GM18867 (cell line): ENCODE results near the gene DUSP15.
A peak's percentile ranks its signal among the peaks of the same experiment; 100 is the strongest.
"Not testable (repeated sequence)": the region's sequence is repeated elsewhere in the genome, so short reads cannot be mapped to it uniquely, and the experiment has no call there.

Experiments
- ATAC-seq: cut with Tn5 transposase; IDR thresholded peaks from one replicate; pipeline ENCODE4 v1.9.1; 2021; ENCODE audit warnings: mild to moderate bottlenecking, moderate library complexity; ENCODE audit not compliant: unreplicated experiment

Gene DUSP15

GRCh38 chr20:31840906-31841816 lies 29.2 kb downstream of the DUSP15 start:
- no peak for ATAC-seq

GRCh38 chr20:31839782-31840487 lies 30.4 kb downstream of the DUSP15 start:
- ATAC-seq: no peak

GRCh38 chr20:31838646-31839292 lies 31.6 kb downstream of the DUSP15 start:
- no peak for ATAC-seq

GRCh38 chr20:31837896-31838397 lies 32.4 kb downstream of the DUSP15 start:
- ATAC-seq: no peak

- ATAC-seq: no peak
Measured at GRCh38 chr20:31836853-31837608, 33.3 kb downstream of the DUSP15 start.

GRCh38 chr20:31835977-31836852 lies 34.1 kb downstream of the DUSP15 start:
- peak; percentile 64 for ATAC-seq

GRCh38 chr20:31835554-31835953 lies 34.8 kb downstream of the DUSP15 start:
- no peak for ATAC-seq

- no peak for ATAC-seq
Measured at GRCh38 chr20:31833931-31834521, 36.3 kb downstream of the DUSP15 start.

- no peak for ATAC-seq
Measured at GRCh38 chr20:31833130-31833930, 37.0 kb downstream of the DUSP15 start.

GRCh38 chr20:31831771-31832306 lies 38.5 kb downstream of the DUSP15 start:
- ATAC-seq: no peak

GRCh38 chr20:31831211-31831610 lies 39.1 kb downstream of the DUSP15 start:
- no peak for ATAC-seq

GRCh38 chr20:31830406-31830981 lies 39.8 kb downstream of the DUSP15 start:
- no peak for ATAC-seq

- no peak for ATAC-seq
Measured at GRCh38 chr20:31829731-31830130, 40.6 kb downstream of the DUSP15 start.

- ATAC-seq: not testable (repeated sequence)
Measured at GRCh38 chr20:31828016-31828415, 42.3 kb downstream of the DUSP15 start.

- no peak for ATAC-seq
Measured at GRCh38 chr20:31827059-31827458, 43.3 kb downstream of the DUSP15 start.

- ATAC-seq: no peak
Measured at GRCh38 chr20:31826074-31826473, 44.3 kb downstream of the DUSP15 start.

- ATAC-seq: no peak
Measured at GRCh38 chr20:31824554-31825313, 45.6 kb downstream of the DUSP15 start.
